Neural progenitor cell (in vitro differentiated cells): ENCODE measurements around the gene CDC42EP4.

Experiments
- CTCF ChIP-seq: fragments of 200-600 bp; sonication (generic); IDR thresholded peaks from 2 replicates; pipeline ENCODE4 v1.5.1; 2017; ENCODE audit warnings: antibody characterized with exemption, mild to moderate bottlenecking
- EZH2 ChIP-seq: fragments of 200-600 bp; sonication (generic); IDR thresholded peaks from 2 replicates; pipeline ENCODE4 v1.6.1; 2017; ENCODE audit warnings: antibody characterized with exemption, mild to moderate bottlenecking, moderate library complexity
- EZH2phosphoT487 ChIP-seq: fragments of 200-600 bp; sonication (generic); IDR thresholded peaks from 2 replicates; pipeline ENCODE4 v1.6.1; 2017; ENCODE audit warnings: antibody characterized with exemption

GRCh38 chr17:73249700-73250099 is 62.1 kb downstream of the CDC42EP4 start:
- TF ChIP-seq CTCF (no peak), EZH2phosphoT487 (no peak), EZH2 (no peak)
